Activated CD4-positive, alpha-beta T cell treated with anti-CD3 and anti-CD28 coated beads, Interleukin-2, Interleukin-4, amounts not matched to agents 100 ng/mL and 50 ng/mL, durations not matched to agents 16 hours and 8 hours (primary cell): ENCODE measurements around the gene HIRIP3.
"Not testable (repeated sequence)": the region's sequence is repeated elsewhere in the genome, so short reads cannot be mapped to it uniquely, and the experiment has no call there.

Experiments used
- DNase-seq: peaks from one replicate; pipeline ENCODE4 v3.0.0-alpha.2; 2020; ENCODE audit warnings: low spot score

Gene HIRIP3, protein sequence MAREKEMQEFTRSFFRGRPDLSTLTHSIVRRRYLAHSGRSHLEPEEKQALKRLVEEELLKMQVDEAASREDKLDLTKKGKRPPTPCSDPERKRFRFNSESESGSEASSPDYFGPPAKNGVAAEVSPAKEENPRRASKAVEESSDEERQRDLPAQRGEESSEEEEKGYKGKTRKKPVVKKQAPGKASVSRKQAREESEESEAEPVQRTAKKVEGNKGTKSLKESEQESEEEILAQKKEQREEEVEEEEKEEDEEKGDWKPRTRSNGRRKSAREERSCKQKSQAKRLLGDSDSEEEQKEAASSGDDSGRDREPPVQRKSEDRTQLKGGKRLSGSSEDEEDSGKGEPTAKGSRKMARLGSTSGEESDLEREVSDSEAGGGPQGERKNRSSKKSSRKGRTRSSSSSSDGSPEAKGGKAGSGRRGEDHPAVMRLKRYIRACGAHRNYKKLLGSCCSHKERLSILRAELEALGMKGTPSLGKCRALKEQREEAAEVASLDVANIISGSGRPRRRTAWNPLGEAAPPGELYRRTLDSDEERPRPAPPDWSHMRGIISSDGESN

DNA sequence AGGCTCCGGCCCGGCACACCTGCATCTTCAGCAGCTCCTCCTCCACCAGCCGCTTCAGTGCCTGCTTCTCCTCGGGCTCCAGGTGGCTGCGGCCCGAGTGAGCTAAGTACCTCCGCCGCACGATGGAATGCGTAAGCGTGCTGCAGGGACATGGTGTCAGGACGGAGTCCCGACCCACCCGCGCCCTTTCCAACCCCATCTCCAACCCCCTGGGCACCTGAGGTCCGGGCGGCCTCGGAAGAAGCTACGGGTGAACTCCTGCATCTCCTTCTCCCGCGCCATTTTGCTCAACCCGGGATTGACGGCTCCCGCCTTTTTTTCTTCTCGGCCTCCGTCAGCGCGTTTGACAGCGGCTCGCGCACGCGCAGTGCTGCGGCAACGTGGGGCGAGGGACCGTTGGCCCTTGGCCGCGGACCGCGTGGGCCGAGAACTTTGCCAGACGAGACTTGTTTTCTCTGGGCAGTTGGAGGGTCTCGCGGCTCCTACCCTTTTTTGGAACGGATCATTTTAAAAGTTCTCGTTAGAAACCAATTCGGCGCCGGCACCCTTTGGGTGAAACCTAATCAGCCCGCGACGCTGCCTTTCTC lies at the start of gene HIRIP3:
Gene HIRIP3 (minus strand): TSS at position 294 of the 587 bp plus-strand sequence. CDS start 12 bp downstream, at position 282.
- DNase-seq = peak; percentile 91

DNA sequence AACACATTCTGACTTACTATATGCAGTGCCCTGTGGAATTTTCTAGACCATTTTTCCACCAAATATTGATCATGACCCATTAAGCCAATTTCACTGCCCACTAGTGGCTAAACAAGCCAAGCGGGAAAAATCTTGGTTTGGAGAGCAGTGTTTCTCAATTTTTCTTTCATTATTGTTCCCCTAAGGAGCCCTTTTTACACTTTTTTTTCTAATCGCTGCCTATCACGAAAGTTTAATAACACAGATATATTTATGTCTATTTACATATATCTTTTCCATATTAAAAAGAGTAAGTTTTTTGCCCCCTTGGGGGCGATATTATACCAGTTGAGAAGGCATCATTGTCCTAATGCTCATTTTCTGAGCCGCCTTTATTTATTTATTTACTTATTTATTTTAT lies 46.4 kb upstream of the HIRIP3 start:
- DNase-seq = no peak

- not testable (repeated sequence) for DNase-seq
Measured at GRCh38 chr16:30040690-30041089, 45.3 kb upstream of the HIRIP3 start.

- no peak for DNase-seq
Measured at GRCh38 chr16:30040221-30040620, 44.8 kb upstream of the HIRIP3 start.

DNA sequence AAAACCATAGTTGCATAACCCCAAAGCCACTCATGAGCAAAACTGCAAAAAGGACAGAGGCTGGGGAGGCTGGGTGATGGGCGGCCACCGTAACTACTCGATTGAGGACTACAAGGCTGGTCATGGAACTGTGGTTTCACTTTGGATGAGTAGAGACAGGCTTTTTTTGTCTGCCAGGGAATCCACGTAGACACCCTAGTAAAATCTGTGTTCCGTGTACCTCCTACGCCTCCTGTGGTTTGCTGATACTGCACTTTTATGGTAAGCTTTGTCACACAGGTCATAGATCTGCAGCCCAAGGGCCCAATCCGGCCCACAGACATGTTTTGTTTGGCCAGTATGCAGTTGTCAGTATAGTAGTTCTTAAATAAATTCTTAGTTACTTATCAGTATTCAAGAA lies 37.9 kb upstream of the HIRIP3 start:
- no peak for DNase-seq

DNA sequence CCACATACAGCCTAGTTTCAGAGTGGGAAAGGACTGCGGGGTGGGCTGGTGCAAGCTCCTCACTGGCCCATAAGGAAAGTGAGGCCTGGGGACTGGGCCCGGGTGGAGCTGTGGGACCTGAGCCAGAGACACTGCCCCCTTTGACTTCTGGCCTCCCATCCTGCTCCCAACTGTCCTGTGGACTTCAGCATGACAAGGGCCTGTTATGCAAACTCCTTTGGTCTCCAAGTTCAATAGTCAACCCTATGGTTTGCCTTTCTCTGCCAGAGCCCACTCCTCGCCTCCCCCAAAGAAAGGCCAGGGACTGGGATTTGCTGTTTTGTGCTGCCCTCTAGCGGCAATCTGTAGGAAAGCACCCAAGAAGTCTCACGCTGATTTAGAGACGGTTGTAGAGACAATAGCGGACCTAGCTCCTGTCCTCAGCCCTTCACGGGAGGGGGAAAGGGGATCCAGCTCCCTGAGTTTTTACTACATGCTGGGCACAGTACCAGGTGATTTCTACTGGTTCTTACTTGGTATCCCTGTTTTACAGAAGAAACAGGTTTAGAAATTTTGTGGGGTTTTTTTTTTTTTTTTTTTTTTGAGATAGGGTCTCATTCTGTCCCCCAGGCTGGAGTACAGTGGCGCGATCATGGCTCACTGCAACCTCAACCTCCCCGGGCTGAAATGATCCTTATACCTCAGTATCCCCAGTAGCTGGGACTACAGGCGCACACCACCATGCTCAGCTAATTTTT lies 36.8 kb upstream of the HIRIP3 start:
- DNase-seq = peak; percentile 71

DNA sequence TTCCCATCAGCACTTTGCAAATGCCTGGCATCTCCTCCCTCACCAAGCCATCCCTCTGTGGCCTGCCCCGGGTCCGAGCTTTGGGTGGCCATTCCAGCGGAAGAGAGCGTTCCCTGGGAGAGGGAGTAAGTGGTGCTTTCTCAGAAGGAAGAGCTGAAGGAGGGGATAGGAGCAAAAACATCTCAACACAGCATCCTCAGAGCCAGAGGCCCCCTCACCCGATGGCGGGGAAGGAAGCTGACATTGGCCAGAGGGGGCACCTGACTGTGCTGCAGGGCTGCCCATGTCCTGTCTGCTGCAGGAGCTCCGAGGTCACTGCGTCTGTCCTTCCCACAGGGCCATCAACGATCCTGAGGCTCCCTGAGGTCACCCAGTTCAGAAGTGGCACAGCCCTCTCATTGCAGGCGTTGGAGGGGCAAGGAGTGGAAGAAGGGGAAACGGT lies 36.1 kb upstream of the HIRIP3 start:
- DNase-seq = no peak

- no peak for DNase-seq
Measured at GRCh38 chr16:30030841-30031413, 35.5 kb upstream of the HIRIP3 start, which contains the start of gene TLCD3B. Gene TLCD3B, minus strand, starts transcription at chr16:30031271. Its CDS starts 744 bp downstream, at chr16:30030527.

DNA sequence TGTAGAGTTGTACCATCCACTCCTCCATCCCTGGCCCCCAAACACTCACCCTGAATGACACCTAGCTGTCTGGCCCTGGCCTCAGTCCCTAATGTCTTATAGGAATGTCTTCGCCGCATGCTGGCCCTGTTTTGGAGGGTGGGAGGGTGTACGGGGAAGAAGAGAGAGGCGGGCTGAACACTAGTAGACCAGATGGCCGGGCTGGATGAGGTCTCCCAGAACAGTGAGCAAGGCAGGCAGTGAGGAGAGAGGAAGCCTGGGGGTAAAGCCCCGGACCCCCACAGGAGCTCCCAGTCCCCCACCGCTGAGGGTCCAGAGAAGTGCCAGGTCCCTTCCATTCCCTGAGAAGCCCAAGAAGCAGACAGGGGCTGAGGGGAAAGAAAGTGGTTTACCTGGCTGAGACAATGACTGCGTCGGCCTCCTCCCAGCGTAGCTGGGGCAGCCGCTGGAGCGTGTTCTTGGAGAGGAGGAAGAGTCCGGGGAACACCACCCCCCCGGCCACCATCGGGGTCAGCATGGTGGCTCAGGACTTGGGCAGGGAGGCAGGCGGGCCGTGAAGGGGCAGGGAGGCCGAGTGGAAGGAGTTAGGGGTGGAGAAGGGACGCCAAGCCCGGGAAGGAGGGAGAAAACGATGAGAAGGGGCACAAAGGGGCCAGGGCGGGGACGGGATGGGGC lies 34.7 kb upstream of the HIRIP3 start:
- no peak for DNase-seq

GRCh38 chr16:30028438-30029076 lies 33.1 kb upstream of the HIRIP3 start:
- DNase-seq = no peak

- no peak for DNase-seq
Measured at GRCh38 chr16:30027588-30028437, 32.4 kb upstream of the HIRIP3 start.

DNA sequence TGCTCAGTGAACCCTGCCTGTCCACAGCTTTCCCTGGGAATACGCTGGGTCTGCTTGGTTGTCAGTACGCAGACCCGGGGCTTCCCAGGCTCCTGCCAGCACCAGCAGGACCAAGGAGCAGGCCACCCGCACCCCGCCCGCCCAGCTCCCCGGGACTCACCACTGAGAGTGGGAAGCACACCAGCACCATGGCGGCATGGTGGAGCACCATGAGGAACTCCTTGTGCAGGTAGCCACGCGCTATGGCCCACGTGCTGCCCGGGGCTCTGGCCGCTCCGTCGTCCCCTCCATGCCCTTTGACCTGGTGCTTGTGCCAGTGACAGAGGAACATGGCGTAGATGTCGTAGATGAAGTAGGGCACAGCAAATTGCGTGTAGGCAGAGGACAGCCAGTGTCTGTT lies 31.0 kb upstream of the HIRIP3 start:
- no peak for DNase-seq

- no peak for DNase-seq
Measured at GRCh38 chr16:30025574-30025973, 30.2 kb upstream of the HIRIP3 start.

- DNase-seq = no peak
Measured at GRCh38 chr16:30025156-30025555, 29.7 kb upstream of the HIRIP3 start.

DNA sequence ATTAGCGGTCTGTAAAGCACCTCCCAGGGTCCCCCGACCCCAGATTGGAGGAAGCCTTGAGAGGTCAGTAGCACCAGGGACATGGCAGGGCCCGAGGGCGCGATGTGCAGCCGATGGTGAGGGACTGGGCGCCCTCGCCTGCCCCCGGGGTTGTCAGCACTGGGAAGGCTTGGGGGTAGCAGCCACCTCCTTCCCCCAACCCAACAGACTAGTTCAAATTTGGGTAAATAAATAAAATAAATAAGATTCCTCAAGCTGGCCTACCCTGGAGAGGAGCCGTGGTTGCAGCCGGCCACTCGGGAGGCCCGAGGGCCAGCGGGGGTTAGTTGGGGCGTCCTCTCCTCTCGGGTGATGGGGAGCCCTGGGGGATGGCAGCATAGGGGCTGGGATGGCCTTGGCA lies 29.0 kb upstream of the HIRIP3 start:
- DNase-seq = no peak

- no peak for DNase-seq
Measured at GRCh38 chr16:30023586-30023985, 28.2 kb upstream of the HIRIP3 start.

- no peak for DNase-seq
Measured at GRCh38 chr16:30022887-30023286, 27.5 kb upstream of the HIRIP3 start, which contains the start of gene C16orf92. Gene C16orf92, plus strand, starts transcription at chr16:30023198. Its CDS starts 143 bp downstream, at chr16:30023341.

DNA sequence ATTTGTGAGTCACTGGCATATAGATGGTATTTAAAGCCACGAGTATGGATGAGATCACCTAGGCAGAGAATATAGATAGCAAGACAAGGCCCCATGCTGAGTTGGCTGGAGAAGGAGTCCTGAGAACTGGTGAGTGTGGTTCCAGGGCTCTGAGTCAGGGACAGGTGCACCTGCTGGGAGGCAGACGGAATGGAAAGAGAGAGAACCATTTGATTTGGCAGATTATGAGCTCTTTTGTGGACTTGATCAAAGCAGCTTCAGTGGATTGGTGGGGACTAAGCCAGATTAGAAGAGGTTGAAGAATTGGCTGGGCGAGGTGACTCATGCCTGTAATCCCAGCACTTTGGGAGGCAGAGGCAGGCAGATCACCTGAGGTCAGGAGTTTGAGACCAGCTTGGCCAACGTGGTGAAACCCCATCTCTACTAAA lies 23.3 kb upstream of the HIRIP3 start:
- no peak for DNase-seq

GRCh38 chr16:30017937-30018336 lies 22.5 kb upstream of the HIRIP3 start:
- not testable (repeated sequence) for DNase-seq

- no peak for DNase-seq
Measured at GRCh38 chr16:30017277-30017656, 21.9 kb upstream of the HIRIP3 start.
